ENCODE results near the gene APBB1.

DNA sequence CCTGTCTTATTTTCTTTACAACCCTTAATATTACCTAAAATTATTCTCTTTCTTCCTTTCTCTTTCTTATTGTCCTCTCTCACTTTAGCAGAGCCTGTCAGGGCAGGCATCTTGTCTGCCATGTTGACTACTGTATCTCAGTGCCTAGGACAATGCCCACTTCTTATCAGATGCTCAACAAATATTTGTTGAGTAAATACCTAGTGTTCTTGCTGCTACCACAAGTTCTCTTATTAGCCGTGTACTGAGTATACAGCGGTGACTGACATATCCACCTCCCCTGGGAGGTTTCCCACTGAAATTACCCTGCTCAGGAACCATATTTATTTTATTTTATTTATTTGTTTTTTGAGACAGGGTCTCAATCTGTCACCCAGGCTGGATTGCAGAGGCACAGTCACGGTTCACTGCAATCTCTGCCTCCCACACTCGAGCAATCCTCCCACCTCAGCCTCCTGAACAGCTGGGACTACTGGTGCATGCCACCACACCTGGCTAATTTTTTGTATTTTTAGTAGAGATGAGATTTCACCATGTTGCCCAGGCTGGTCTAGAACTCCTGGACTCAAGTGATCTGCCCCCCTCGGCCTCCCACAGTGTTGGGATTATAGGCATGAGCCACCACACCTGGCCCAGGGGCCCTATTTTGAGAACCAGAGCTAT is 15.2 kb upstream of the APBB1 start:
- TF ChIP-seq, protein P1, sequence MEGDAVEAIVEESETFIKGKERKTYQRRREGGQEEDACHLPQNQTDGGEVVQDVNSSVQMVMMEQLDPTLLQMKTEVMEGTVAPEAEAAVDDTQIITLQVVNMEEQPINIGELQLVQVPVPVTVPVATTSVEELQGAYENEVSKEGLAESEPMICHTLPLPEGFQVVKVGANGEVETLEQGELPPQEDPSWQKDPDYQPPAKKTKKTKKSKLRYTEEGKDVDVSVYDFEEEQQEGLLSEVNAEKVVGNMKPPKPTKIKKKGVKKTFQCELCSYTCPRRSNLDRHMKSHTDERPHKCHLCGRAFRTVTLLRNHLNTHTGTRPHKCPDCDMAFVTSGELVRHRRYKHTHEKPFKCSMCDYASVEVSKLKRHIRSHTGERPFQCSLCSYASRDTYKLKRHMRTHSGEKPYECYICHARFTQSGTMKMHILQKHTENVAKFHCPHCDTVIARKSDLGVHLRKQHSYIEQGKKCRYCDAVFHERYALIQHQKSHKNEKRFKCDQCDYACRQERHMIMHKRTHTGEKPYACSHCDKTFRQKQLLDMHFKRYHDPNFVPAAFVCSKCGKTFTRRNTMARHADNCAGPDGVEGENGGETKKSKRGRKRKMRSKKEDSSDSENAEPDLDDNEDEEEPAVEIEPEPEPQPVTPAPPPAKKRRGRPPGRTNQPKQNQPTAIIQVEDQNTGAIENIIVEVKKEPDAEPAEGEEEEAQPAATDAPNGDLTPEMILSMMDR (IDR thresholded peaks at IDR 0.05), result no peak
- TF ChIP-seq EZH2 (IDR thresholded peaks at IDR 0.05; ENCODE audit: borderline replicate concordance, insufficient read depth, low read depth, low read length, poor library complexity, severe bottlenecking), result no peak
